Measurements from ENCODE around the gene MRPL36.

DNA sequence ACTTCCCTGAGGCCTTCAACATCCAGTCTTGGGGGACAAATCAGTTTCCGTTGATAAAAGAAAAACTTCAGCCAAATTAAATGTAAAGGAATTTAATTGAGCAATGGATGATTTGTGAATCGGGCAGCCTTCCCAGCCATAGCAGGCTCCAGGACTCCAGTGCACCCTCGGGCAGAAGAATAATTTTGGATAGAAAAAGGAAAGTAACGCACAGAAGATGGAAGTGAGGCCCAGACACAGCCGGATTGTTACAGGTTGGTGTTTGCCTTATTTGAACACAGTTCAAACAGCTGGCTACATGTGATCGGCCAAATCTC, 19.1 kb downstream of the MRPL36 start:
- TF ChIP-seq HNF4A (conservative IDR thresholded peaks at IDR 0.05): no peak
- TF ChIP-seq CTCF (IDR thresholded peaks at IDR 0.05; ENCODE audit: low read depth, low read length, missing input control): no peak
- TF ChIP-seq TAF1 (conservative IDR thresholded peaks at IDR 0.05): no peak
- no peak for TF ChIP-seq RAD21 (IDR thresholded peaks at IDR 0.05)
- no peak for TF ChIP-seq HNF4G (IDR thresholded peaks at IDR 0.05)
- no peak for TF ChIP-seq REST (IDR thresholded peaks at IDR 0.05)
- TF ChIP-seq JUND (IDR thresholded peaks at IDR 0.05): no peak
- TF ChIP-seq ATF3 (IDR thresholded peaks at IDR 0.05): no peak
- TF ChIP-seq MAX (IDR thresholded peaks at IDR 0.05): no peak
